Measurements from ENCODE around the gene TPMT. TPM values are rescaled to one million over a fixed set of nuclear protein-coding genes. Genes with fewer than 3 reads are reported as not detected.

The TPMT gene
- total and polyA plus RNA-seq, 10 donors: 7.4 to 16.8 (median 11.2) TPM

DNA sequence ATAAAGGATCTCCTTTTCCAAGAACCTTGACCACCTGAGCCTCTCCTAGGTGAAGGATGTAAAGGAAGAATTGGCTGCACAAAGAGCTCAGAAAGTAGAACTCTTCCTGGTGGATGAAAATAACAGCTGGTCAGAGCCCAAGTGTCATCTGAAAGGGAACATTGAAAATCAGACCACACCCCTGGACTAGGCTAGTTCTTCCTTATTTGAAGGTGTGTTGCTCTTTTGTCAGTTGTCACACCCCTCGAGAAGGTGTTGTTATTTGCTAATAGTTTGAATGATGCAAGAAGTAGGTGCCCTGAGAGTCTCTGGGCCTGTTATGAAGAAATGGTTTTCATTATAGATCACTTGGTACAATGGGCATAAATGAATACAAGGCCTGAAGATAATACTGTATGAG is 63.5 kb downstream of the TPMT start:
- WGBS, 5 donors: 70 to 91% (median 84%) methylated on average over 1 of the region's 1 CpG
- intact Hi-C loops (cut with DNase I; ENCODE audit: low total_unique reads): no loop called here
- TF ChIP-seq POLR2A (IDR thresholded peaks at IDR 0.05) (no peak), POLR2AphosphoS5 (IDR thresholded peaks at IDR 0.05) (no peak)
- TF ChIP-seq, protein P1, sequence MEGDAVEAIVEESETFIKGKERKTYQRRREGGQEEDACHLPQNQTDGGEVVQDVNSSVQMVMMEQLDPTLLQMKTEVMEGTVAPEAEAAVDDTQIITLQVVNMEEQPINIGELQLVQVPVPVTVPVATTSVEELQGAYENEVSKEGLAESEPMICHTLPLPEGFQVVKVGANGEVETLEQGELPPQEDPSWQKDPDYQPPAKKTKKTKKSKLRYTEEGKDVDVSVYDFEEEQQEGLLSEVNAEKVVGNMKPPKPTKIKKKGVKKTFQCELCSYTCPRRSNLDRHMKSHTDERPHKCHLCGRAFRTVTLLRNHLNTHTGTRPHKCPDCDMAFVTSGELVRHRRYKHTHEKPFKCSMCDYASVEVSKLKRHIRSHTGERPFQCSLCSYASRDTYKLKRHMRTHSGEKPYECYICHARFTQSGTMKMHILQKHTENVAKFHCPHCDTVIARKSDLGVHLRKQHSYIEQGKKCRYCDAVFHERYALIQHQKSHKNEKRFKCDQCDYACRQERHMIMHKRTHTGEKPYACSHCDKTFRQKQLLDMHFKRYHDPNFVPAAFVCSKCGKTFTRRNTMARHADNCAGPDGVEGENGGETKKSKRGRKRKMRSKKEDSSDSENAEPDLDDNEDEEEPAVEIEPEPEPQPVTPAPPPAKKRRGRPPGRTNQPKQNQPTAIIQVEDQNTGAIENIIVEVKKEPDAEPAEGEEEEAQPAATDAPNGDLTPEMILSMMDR (IDR thresholded peaks at IDR 0.05 in 8 of 11, conservative IDR thresholded peaks at IDR 0.05 in 3 of 11): no peak

DNA sequence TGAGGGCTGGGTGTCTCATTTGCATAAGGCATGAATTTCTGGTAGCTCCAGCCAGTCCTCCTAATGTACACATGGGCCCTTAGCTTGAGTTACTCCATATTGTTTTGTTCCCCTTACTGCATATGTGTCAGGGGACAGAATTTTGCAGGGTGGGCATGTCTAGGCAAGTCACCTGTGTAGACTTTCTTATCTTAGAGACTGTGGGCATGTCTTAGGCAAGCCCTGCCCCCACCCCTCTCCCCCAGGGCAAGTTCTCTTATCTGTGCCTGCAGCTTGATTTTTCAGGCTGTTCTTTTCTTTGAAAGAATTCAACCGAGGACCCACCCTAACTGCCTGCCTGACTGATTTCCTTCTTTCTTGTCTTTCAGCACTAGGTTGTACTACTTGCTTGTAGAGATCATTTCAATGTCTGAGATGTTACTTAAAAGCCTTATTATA is 64.5 kb downstream of the TPMT start:
- 73 to 96% (median 79%) methylated on average over 1 of the region's 1 CpG for WGBS, 5 donors
- Histone ChIP-seq H3K27ac (no peak overlapping the region), H3K4me3 (no peak overlapping the region), H3K9me3 (peaks cover 0 to 18% (median 12%) of the 10 kb centered on the region in 8 donors), H3K27me3 (replicated peaks in 1 of 7) (no peaks in the 10 kb centered on the region), H3K36me3 (no peaks in the 10 kb centered on the region), H3K4me1 (no peaks in the 10 kb centered on the region)
- no peak for DNase-seq
- intact Hi-C loops (cut with DNase I; ENCODE audit: low total_unique reads): no loop called here
- TF ChIP-seq POLR2A (IDR thresholded peaks at IDR 0.05) (no peak), POLR2AphosphoS5 (IDR thresholded peaks at IDR 0.05) (no peak)
- TF ChIP-seq, protein P1 (IDR thresholded peaks at IDR 0.05 in 8 of 11, conservative IDR thresholded peaks at IDR 0.05 in 3 of 11): no peak

More for the DNA sequence above, 63.5 kb downstream of the TPMT start:
- no peak for DNase-seq
- no peaks in the 10 kb centered on the region for H3K27me3 ChIP-seq (replicated peaks in 1 of 7)
- no peak overlapping the region for H3K27ac ChIP-seq
- H3K4me1 ChIP-seq: no peaks in the 10 kb centered on the region
- no peak overlapping the region for H3K4me3 ChIP-seq
- H3K36me3 ChIP-seq: no peaks in the 10 kb centered on the region
- peaks cover 0 to 18% (median 12%) of the 10 kb centered on the region in 8 donors for H3K9me3 ChIP-seq

DNA sequence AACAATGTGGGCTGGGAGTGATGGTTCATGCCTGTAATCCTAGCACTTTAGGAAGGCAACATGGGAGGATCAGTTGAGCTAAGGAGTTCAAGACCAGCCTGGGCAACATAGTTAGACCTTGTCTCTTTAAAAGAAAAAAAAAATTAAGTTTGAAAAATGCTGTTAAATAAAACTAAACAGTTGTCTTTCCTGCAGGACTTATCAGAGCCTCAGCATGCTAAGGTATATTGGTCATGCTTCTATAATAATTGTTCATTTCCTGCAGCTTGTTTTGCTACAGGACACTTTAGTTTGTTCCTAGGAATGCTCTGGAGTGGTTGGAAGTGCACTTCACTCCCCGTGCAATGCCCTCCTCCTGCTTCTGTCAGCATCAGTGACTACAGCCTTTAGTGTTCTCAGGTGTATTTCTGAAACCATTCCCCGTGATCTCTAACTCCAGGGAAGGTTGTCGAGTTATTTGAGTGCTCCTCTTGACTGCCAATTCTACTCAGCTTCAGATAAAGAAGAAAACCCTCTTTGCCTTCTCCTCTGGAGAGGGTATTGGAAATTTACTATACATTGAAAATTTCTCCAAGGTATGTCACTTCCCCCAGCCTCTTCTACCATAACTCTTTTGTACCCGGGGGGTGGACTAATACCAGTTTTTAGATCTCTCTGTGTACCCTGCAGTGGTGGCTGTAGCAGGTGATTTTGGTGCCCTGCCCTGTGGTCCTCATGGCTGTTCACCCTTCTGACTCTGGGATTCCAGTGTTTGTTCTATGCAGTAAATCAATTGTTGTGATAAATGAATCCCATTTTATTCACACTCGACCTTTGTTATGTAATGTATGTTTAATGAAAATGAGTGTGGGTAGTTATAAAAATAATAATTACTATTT is 66.2 kb downstream of the TPMT start:
- no peaks in the 10 kb centered on the region for H3K36me3 ChIP-seq
- WGBS, 5 donors: 79 to 90% (median 84%) methylated on average over 5 of the region's 5 CpGs
- H3K27ac ChIP-seq: no peak overlapping the region
- intact Hi-C loops (cut with DNase I; ENCODE audit: low total_unique reads): no loop called here
- TF ChIP-seq, protein P1 (IDR thresholded peaks at IDR 0.05 in 8 of 11, conservative IDR thresholded peaks at IDR 0.05 in 3 of 11): no peak
- no peak for TF ChIP-seq POLR2AphosphoS5 (IDR thresholded peaks at IDR 0.05)
- TF ChIP-seq POLR2A (IDR thresholded peaks at IDR 0.05): no peak
- no peak for DNase-seq
- no peaks in the 10 kb centered on the region for H3K27me3 ChIP-seq (replicated peaks in 1 of 7)
- no peak overlapping the region for H3K4me3 ChIP-seq
- H3K9me3 ChIP-seq: peaks cover 0 to 18% (median 12%) of the 10 kb centered on the region in 8 donors
- no peaks in the 10 kb centered on the region for H3K4me1 ChIP-seq

DNA sequence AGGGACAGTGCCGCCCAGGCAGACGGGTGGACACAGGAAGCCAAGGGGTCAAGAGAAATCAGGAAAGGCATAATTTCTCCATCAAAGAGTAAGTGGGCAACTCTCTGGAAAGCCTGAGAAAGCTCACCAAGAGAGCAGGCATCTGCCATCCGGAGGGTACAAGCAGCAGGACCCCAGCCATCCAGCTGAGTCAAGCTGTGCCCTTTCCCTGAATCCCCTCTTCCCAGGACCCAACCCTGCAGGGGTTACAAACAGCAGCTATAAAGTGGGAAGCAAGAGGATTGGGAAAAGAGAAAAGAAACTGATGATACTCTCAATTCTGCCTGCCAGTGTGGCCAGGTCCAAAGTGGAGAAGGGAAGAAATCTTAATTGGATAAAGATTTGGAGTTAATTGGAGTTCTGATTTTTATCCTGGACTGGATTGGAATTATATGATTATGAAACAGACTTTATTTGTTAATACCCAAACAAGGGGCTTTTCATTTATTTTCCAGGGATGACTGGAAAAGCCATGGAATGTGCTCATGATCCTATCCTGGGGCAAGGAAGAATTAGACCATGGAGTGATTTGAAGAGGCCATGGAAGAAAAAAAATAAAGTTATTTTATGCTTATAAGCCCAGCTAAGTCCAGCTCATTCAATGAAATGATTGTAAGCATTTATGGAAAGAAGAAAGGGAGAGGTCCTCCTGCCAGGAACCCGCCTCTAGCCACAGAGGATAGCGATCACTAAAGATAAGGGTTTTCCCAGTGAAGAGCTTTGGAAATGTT is 67.3 kb downstream of the TPMT start:
- DNase-seq: no peak
- Histone ChIP-seq H3K9me3 (peaks cover 0 to 18% (median 12%) of the 10 kb centered on the region in 8 donors), H3K36me3 (no peaks in the 10 kb centered on the region), H3K27me3 (replicated peaks in 1 of 7) (no peaks in the 10 kb centered on the region), H3K4me3 (no peak overlapping the region), H3K4me1 (no peaks in the 10 kb centered on the region), H3K27ac (no peak overlapping the region)
- 80 to 88% (median 85%) methylated on average over 5 of the region's 5 CpGs for WGBS, 5 donors
- intact Hi-C loops (cut with DNase I; ENCODE audit: low total_unique reads): no loop called here
- TF ChIP-seq, protein P1 (IDR thresholded peaks at IDR 0.05 in 8 of 11, conservative IDR thresholded peaks at IDR 0.05 in 3 of 11): no peak
- no peak for TF ChIP-seq POLR2AphosphoS5 (IDR thresholded peaks at IDR 0.05)
- TF ChIP-seq POLR2A (IDR thresholded peaks at IDR 0.05): no peak
